ENCODE data around the gene POR. TPM values are rescaled to one million over a fixed set of nuclear protein-coding genes. Genes with fewer than 3 reads are reported as not detected.

POR gene
- total and polyA plus RNA-seq, 2 of the 8 experiments (the other 6 are each of a cell fraction or from before 2014, with no cell fraction given), result 98.7 to 144 TPM

DNA sequence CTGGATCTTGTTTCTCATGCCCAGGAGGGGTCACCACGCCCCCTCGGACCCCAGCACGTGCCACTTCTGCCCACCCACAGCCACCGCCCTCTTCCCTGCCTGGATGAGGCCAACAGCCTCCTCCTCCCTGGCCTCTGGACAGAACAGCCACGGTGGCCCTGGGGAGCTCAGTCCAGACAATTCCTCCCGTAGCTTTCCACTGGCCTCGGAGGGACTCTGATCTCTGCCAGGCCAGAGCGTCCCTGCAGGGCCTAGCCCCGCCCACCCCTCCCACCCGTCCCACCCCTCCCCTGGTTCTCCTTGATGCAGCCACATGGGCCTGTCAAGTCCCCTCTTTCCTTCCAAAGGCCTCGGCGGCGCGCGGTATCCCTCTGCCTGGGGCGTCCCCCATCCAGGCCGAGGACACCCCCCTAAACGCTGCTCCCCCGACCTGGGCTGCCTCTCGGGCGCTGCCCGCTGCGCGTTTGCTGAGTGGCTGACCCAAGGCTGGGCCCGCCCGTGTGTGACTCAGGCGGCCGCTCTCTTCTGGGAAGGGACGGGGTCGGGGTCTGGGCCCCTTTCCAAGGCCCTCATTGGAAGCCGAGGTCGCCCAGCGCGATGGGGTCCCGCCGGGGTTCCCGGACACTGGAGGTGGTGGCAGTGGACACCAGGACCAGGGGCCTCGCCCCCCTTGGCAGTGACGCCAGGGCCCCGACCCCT lies 78.9 kb downstream of the POR start:
- Histone ChIP-seq H3K9me3 (ENCODE audit: insufficient read depth in 2 of 2, low read depth in 1 of 2, low read length in 1 of 2) (no peaks in the 10 kb centered on the region), H3K4ac (replicated peaks; ENCODE audit: insufficient read length, low read depth, low read length) (peak overlapping the region; percentile 47), H3K9ac (replicated peaks in 1 of 4; ENCODE audit: extremely low read depth in 1 of 4, low read depth in 3 of 4, low read length in 3 of 4) (peak overlapping the region in 3 of 4 experiments; percentile 8 to 35 (median 21); a peak in 2 of 7 replicates), H3K4me2 (ENCODE audit: insufficient read depth in 1 of 2, low read depth in 2 of 2, low read length in 2 of 2) (peak overlapping the region; percentile 62 to 96), H3K23ac (ENCODE audit: insufficient read length) (no peak overlapping the region), H3K23me2 (ENCODE audit: low read depth, low read length) (peaks cover 13% of the 10 kb centered on the region; the same call in 1 of the 2 replicates), H3K79me2 (ENCODE audit: control insufficient read depth in 1 of 2, insufficient read depth in 2 of 2, low read length in 2 of 2) (no peaks in the 10 kb centered on the region), H2AK5ac (ENCODE audit: low read depth, low read length) (0 out of 2 replicates have a peak overlapping the region, but pooled peaks have one; percentile 76), H2AFZ (ENCODE audit: low read length) (peak overlapping the region; percentile 38; the same call in 1 of the 2 replicates), H2BK15ac (ENCODE audit: low read length) (no peak overlapping the region), H3K4me3 (ENCODE audit: extremely low read depth in 1 of 4, insufficient read depth in 2 of 4, low read depth in 3 of 4, low read length in 4 of 4) (peak overlapping the region; percentile 61 to 96 (median 68)), H2BK20ac (ENCODE audit: low read length) (no peak overlapping the region), H3K27me3 (replicated peaks in 1 of 4; ENCODE audit: control insufficient read depth in 3 of 4, extremely low read depth in 1 of 4, insufficient read depth in 3 of 4, low read length in 3 of 4) (no peaks in the 10 kb centered on the region), H2BK12ac (ENCODE audit: low read depth, low read length) (peak overlapping the region; percentile 75; the same call in 1 of the 2 replicates), H3K36me3 (ENCODE audit: control insufficient read depth in 2 of 4, insufficient read depth in 4 of 4, low read length in 3 of 4) (no peaks in the 10 kb centered on the region; a peak in 1 of 8 replicates), H4K8ac (ENCODE audit: extremely low read depth, insufficient read depth, low read length) (peak overlapping the region; percentile 62; the same call in 1 of the 2 replicates), H4K5ac (ENCODE audit: insufficient read length, low read depth, low read length) (peak overlapping the region; percentile 57), H2BK5ac (ENCODE audit: low read depth, low read length) (peak overlapping the region; percentile 90; the same call in 1 of the 2 replicates), H3K56ac (replicated peaks; ENCODE audit: insufficient read length, low read depth, low read length) (no peak overlapping the region), H4K91ac (replicated peaks; ENCODE audit: insufficient read length, low read length) (peak overlapping the region; percentile 73), H3K18ac (ENCODE audit: extremely low read depth, low read length) (no peak overlapping the region; the same call in 1 of the 2 replicates), H3K79me1 (ENCODE audit: low read depth, low read length) (0 out of 2 replicates have a peak, but pooled peaks cover 2% of the 10 kb centered on the region), H4K20me1 (replicated peaks in 1 of 2; ENCODE audit: control insufficient read depth in 1 of 2, insufficient read depth in 2 of 2, low read length in 2 of 2) (no peaks in the 10 kb centered on the region), H3K4me1 (replicated peaks in 1 of 4; ENCODE audit: control insufficient read depth in 3 of 4, insufficient read depth in 4 of 4, low read length in 3 of 4) (peaks cover 0 to 31% (median 20%) of the 10 kb centered on the region in 4 experiments; a peak in 6 of 7 replicates), H2BK120ac (replicated peaks; ENCODE audit: low read depth, low read length) (no peak overlapping the region), H3K14ac (ENCODE audit: insufficient read length) (no peak overlapping the region), H3K27ac (ENCODE audit: low read depth, low read length) (no peak overlapping the region)
- DNase-seq (ENCODE audit: low read depth in 1 of 2, low spot score in 2 of 2) (peak in 1 of 2 experiments; percentile 85), FAIRE-seq (no peak)
- ChIA-PET POLR2A (ENCODE audit: partially characterized antibody) (interaction anchor here (0.6 to 2.1 kb wide), 11 partner anchors 9 to 170 kb away, joined by 3 to 5 read pairs (median 3); no protein-coding TSS in a partner anchor), CTCF (ENCODE audit: partially characterized antibody) (interaction anchor here (0.6 to 6.3 kb wide), 6 partner anchors 11 to 195 kb away, joined by 3 to 41 read pairs (median 3); no protein-coding TSS in a partner anchor)
- WGBS, 2 experiments (ENCODE audit: extremely low coverage in 1 of 2, insufficient coverage in 1 of 2, insufficient read length in 1 of 2, insufficient replicate concordance in 2 of 2, low coverage in 1 of 2, low lambda C conversion rate in 2 of 2, missing lambda C conversion rate in 1 of 2), result 4% methylated on average over 25 of the region's 40 CpGs; no CpG with 5 or more reads in 1 of the 2 experiments
- TF ChIP-seq POLR2AphosphoS5 (IDR thresholded peaks at IDR 0.05; ENCODE audit: low read depth, low read length), result no peak; the same call in 1 of the 2 replicates
- peak; percentile 30 to 67; a peak in 3 of 4 replicates for TF ChIP-seq SIN3A (conservative IDR thresholded peaks at IDR 0.05 in 1 of 2, IDR thresholded peaks at IDR 0.05 in 1 of 2; ENCODE audit: low read depth in 1 of 2, low read length in 2 of 2)
- no peak for TF ChIP-seq CHD1 (IDR thresholded peaks at IDR 0.05; ENCODE audit: low read depth, low read length)
- no peak for TF ChIP-seq SUZ12 (IDR thresholded peaks at IDR 0.05; ENCODE audit: low read length)
- no peak for TF ChIP-seq YY1 (IDR thresholded peaks at IDR 0.05; ENCODE audit: low read depth, low read length)
- TF ChIP-seq, protein P1, sequence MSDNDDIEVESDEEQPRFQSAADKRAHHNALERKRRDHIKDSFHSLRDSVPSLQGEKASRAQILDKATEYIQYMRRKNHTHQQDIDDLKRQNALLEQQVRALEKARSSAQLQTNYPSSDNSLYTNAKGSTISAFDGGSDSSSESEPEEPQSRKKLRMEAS (IDR thresholded peaks at IDR 0.05), result peak; percentile 89
- TF ChIP-seq TAF1 (IDR thresholded peaks at IDR 0.05; ENCODE audit: low read depth, low read length), result 0 out of 2 replicates have a peak, but pooled peaks have one; percentile 8
- TF ChIP-seq USF2 (IDR thresholded peaks at IDR 0.05; ENCODE audit: low read length), result peak; percentile 57
- no peak for TF ChIP-seq BACH1 (IDR thresholded peaks at IDR 0.05; ENCODE audit: low read length)
- no peak for TF ChIP-seq KDM1A (IDR thresholded peaks at IDR 0.05; ENCODE audit: borderline replicate concordance, low read length)
